ENCODE data around the gene PDE10A. TPM values are rescaled to one million over a fixed set of nuclear protein-coding genes. Genes with fewer than 3 reads are reported as not detected.

The PDE10A gene
- total and polyA plus RNA-seq, 12 donors = 6.8 to 20.4 (median 14.2) TPM

DNA sequence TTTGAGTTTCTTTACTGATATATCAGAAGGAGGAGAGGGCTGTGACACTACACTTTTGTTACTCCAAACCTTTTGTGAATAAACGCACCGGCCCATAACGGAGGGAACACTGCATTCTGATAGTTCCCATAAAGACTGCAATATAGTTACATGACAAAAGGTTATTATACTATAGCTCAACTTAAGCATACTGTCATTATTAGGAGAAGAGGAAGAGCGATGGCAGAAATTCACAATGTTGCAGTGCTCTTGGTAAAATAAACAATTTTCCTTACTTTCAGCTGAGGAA, 2.3 kb upstream of the PDE10A start:
- Histone ChIP-seq H3K27ac (peak overlapping the region in 4 of 10 donors; percentile 88 to 98 (median 94)), H3K4me3 (peak overlapping the region in 7 of 10 donors; percentile 83 to 96 (median 88)), H3K4me1 (peaks cover 0 to 29% (median 15%) of the 10 kb centered on the region in 9 donors), H3K27me3 (peaks cover 0 to 78% (median 55%) of the 10 kb centered on the region in 7 donors), H3K9me3 (no peaks in the 10 kb centered on the region), H3K36me3 (no peaks in the 10 kb centered on the region)
- TF ChIP-seq, protein P1, sequence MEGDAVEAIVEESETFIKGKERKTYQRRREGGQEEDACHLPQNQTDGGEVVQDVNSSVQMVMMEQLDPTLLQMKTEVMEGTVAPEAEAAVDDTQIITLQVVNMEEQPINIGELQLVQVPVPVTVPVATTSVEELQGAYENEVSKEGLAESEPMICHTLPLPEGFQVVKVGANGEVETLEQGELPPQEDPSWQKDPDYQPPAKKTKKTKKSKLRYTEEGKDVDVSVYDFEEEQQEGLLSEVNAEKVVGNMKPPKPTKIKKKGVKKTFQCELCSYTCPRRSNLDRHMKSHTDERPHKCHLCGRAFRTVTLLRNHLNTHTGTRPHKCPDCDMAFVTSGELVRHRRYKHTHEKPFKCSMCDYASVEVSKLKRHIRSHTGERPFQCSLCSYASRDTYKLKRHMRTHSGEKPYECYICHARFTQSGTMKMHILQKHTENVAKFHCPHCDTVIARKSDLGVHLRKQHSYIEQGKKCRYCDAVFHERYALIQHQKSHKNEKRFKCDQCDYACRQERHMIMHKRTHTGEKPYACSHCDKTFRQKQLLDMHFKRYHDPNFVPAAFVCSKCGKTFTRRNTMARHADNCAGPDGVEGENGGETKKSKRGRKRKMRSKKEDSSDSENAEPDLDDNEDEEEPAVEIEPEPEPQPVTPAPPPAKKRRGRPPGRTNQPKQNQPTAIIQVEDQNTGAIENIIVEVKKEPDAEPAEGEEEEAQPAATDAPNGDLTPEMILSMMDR (IDR thresholded peaks at IDR 0.05) = no peak
- ATAC-seq (no peak), DNase-seq (no peak)
- 33 to 45% methylated on average over 4 of the region's 4 CpGs for WGBS, 2 donors
- intact Hi-C loops (cut with DNase I) = loop anchor here in 4 of 10 donors (2.0 to 10.0 kb wide), 5 partner anchors 35 to 221 kb away; no protein-coding TSS in a partner anchor

- H3K4me3 ChIP-seq = peak overlapping the region; percentile 27 to 96 (median 88)
- ATAC-seq (peak in 3 of 8 donors; percentile 30 to 44 (median 38)), DNase-seq (no peak)
- no peaks in the 10 kb centered on the region for H3K36me3 ChIP-seq
- H3K4me1 ChIP-seq = peaks cover 0 to 35% (median 20%) of the 10 kb centered on the region in 9 donors
- 8 to 17% methylated on average over 25 of the region's 25 CpGs for WGBS, 2 donors
- no peaks in the 10 kb centered on the region for H3K9me3 ChIP-seq
- H3K27ac ChIP-seq = peak overlapping the region; percentile 85 to 98 (median 93)
- H3K27me3 ChIP-seq = peaks cover 0 to 78% (median 50%) of the 10 kb centered on the region in 7 donors
- intact Hi-C loops (cut with DNase I) = loop anchor here in 7 of 10 donors (2.0 to 10.0 kb wide), 14 partner anchors 33 to 227 kb away; no protein-coding TSS in a partner anchor
- TF ChIP-seq, protein P1 (IDR thresholded peaks at IDR 0.05) = peak in 2 of 9 donors; percentile 6 to 10
Measured at GRCh38 chr6:165664559-165665383, 1.7 kb upstream of the PDE10A start.

DNA sequence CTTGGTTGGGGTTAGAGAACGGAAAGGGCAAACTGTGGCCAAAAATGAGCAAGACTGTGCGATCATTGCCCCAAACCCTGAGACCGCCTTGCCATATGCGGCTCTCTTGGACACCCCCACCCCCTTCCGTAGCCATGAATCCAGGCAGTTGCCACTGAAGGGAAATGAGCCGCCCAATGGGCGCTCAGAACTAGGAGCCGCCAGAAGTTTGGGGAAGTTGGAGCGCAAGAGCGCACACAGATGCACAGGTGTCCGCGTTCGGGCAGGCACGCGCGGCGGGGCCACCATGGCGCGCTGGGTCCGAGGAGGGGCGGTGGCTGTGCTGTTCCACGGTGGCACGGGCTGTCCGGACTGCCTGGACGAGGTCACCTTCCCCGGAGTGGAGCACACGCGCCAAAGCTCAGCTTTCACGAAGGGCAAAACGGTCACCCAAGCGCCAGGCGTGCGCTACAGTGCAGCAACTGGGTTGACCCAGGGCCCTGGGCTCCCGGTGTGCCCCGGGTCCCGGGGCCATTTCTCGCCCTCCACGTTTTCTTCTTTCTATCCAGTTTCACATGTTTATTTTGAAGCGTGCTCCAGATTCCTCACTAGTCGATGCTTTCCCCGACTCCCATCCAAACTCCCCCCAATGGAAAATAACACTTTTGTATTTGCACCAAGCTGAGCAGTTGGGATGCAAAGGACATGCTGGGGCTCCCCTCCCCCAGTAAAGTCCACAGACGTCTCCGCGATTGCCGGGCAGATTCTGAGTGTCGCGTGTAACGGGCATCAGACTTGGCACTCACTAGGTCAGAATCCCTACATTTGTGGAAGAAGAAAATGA, 906 bp upstream of the PDE10A start:
- Histone ChIP-seq H3K9me3 (no peaks in the 10 kb centered on the region), H3K27ac (peak overlapping the region; percentile 85 to 98 (median 93)), H3K4me3 (peak overlapping the region; percentile 27 to 96 (median 88)), H3K27me3 (peaks cover 0 to 81% (median 44%) of the 10 kb centered on the region in 7 donors), H3K4me1 (peaks cover 0 to 37% (median 23%) of the 10 kb centered on the region in 9 donors), H3K36me3 (no peaks in the 10 kb centered on the region)
- ATAC-seq (peak; percentile 5 to 73 (median 48)), DNase-seq (peak; percentile 47 to 64)
- 0 to 2% methylated on average over 48 of the region's 48 CpGs for WGBS, 2 donors
- intact Hi-C loops (cut with DNase I) = loop anchor here in 9 of 10 donors (2.0 to 10.0 kb wide), 16 partner anchors 33 to 227 kb away; no protein-coding TSS in a partner anchor
- TF ChIP-seq, protein P1 (IDR thresholded peaks at IDR 0.05) = no peak

GRCh38 chr6:165663377-165663735, 315 bp upstream of the PDE10A start:
- H3K9me3 ChIP-seq = no peaks in the 10 kb centered on the region
- intact Hi-C loops (cut with DNase I) = loop anchor here in 9 of 10 donors (2.0 to 10.0 kb wide), 16 partner anchors 34 to 226 kb away; no protein-coding TSS in a partner anchor

More at GRCh38 chr6:165663377-165663735, 315 bp upstream of the PDE10A start:
- Histone ChIP-seq H3K4me1 (peaks cover 0 to 37% (median 23%) of the 10 kb centered on the region in 9 donors), H3K4me3 (peak overlapping the region; percentile 27 to 96 (median 88)), H3K27me3 (peaks cover 0 to 80% (median 39%) of the 10 kb centered on the region in 7 donors), H3K27ac (peak overlapping the region; percentile 85 to 98 (median 93)), H3K36me3 (no peaks in the 10 kb centered on the region)
- DNase-seq = peak; percentile 66 to 73
- TF ChIP-seq, protein P1 (IDR thresholded peaks at IDR 0.05) = no peak
- peak; percentile 18 to 49 (median 42) for ATAC-seq
- WGBS, 2 donors = 0% methylated on average over 22 of the region's 22 CpGs
